ENCODE data around the gene N4BP3. TPM values are rescaled to one million over a fixed set of nuclear protein-coding genes. Genes with fewer than 3 reads are reported as not detected.

N4BP3 gene
- total RNA-seq, 5 donors from 2014 or later (not counting 1 experiment from before 2014, with no cell fraction given): 4.0 to 8.1 (median 6.9) TPM

- ATAC-seq (replicated peaks in 1 of 4) (no peak), DNase-seq (no peak)
- Histone ChIP-seq H3K9me3 (no peaks in the 10 kb centered on the region), H3K36me3 (ENCODE audit: control insufficient read depth in 2 of 2, extremely low read depth in 1 of 2, insufficient read depth in 1 of 2, low read length in 1 of 2) (no peaks in the 10 kb centered on the region), H3K27me3 (replicated peaks in 1 of 2; ENCODE audit: control insufficient read depth in 2 of 2, extremely low read depth in 1 of 2, insufficient read depth in 2 of 2, low read length in 1 of 2) (peaks cover 0 to 31% of the 10 kb centered on the region in 2 experiments), H3K4me3 (ENCODE audit: control insufficient read depth in 1 of 2, extremely low read depth in 1 of 2, low read length in 1 of 2) (no peak overlapping the region), H3K27ac (ENCODE audit: low read length) (no peak overlapping the region), H3K4me1 (ENCODE audit: control insufficient read depth in 1 of 2, extremely low read depth in 1 of 2, insufficient read depth in 2 of 2, low read length in 2 of 2) (peaks cover 0 to 8% of the 10 kb centered on the region in 2 experiments)
- H3K4me3 Mint-ChIP-seq: no peak overlapping the region
- POLR2A ChIA-PET: no interaction called here
- CTCF ChIA-PET: no interaction called here
- peaks cover 10 to 26% of the 10 kb centered on the region in 2 donors for H3K27me3 Mint-ChIP-seq
- 75% methylated on average over 38 of the region's 38 CpGs for WGBS (ENCODE audit: insufficient coverage)
- peaks cover 6 to 13% (median 9%) of the 10 kb centered on the region in 3 donors for H3K4me1 Mint-ChIP-seq
- no peaks in the 10 kb centered on the region for H3K36me3 Mint-ChIP-seq
- H3K27ac Mint-ChIP-seq: no peak overlapping the region
- no peaks in the 10 kb centered on the region for H3K9me3 Mint-ChIP-seq
Observed at GRCh38 chr5:178165581-178165980, 52.2 kb downstream of the N4BP3 start.

- H3K4me3 ChIP-seq (ENCODE audit: control insufficient read depth in 1 of 2, extremely low read depth in 1 of 2, low read length in 1 of 2): no peak overlapping the region
- peaks cover 0 to 5% of the 10 kb centered on the region in 2 experiments for H3K27me3 ChIP-seq (replicated peaks in 1 of 2; ENCODE audit: control insufficient read depth in 2 of 2, extremely low read depth in 1 of 2, insufficient read depth in 2 of 2, low read length in 1 of 2)
- H3K36me3 Mint-ChIP-seq: no peaks in the 10 kb centered on the region
- H3K27me3 Mint-ChIP-seq: no peaks in the 10 kb centered on the region
- no peaks in the 10 kb centered on the region for H3K4me1 ChIP-seq (ENCODE audit: control insufficient read depth in 1 of 2, extremely low read depth in 1 of 2, insufficient read depth in 2 of 2, low read length in 2 of 2)
- no peak for DNase-seq
- H3K9me3 ChIP-seq: no peaks in the 10 kb centered on the region
- H3K9me3 Mint-ChIP-seq: no peaks in the 10 kb centered on the region
- 100% methylated on average over 1 of the region's 2 CpGs for WGBS (ENCODE audit: insufficient coverage)
- H3K4me1 Mint-ChIP-seq: no peaks in the 10 kb centered on the region
- H3K27ac Mint-ChIP-seq: no peak overlapping the region
- H3K4me3 Mint-ChIP-seq: no peak overlapping the region
- POLR2A ChIA-PET: no interaction called here
- ATAC-seq (replicated peaks in 1 of 4): no peak
- no peaks in the 10 kb centered on the region for H3K36me3 ChIP-seq (ENCODE audit: control insufficient read depth in 2 of 2, extremely low read depth in 1 of 2, insufficient read depth in 1 of 2, low read length in 1 of 2)
- CTCF ChIA-PET: no interaction called here
- H3K27ac ChIP-seq (ENCODE audit: low read length): no peak overlapping the region
Observed at GRCh38 chr5:178170455-178170854, 57.1 kb downstream of the N4BP3 start.

DNA sequence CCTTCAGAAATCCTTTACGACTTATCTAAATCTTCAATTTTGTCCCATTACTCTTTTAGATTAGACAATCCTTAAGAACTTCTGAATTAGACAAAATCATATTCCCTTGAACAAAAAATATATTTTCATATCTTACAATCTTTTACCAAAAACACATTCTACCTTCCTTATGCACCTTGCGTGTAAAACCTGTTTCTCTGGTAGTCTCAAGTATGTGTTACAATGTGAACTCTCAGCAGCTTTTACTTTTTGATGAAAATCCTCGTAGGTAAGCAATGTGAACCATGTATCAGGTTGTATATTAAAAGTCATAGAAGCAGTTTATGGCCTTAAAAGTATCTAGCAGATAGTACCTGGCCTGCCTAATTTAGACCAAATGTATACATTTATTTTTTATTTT, 61.1 kb downstream of the N4BP3 start:
- no peak overlapping the region for H3K4me3 ChIP-seq (ENCODE audit: control insufficient read depth in 1 of 2, extremely low read depth in 1 of 2, low read length in 1 of 2)
- H3K9me3 ChIP-seq: no peaks in the 10 kb centered on the region
- no peak overlapping the region for H3K27ac ChIP-seq (ENCODE audit: low read length)
- Mint-ChIP-seq H3K27me3 (peaks cover 5 to 6% of the 10 kb centered on the region in 2 donors), H3K9me3 (no peaks in the 10 kb centered on the region), H3K4me3 (no peak overlapping the region), H3K4me1 (no peaks in the 10 kb centered on the region), H3K36me3 (no peaks in the 10 kb centered on the region), H3K27ac (no peak overlapping the region)
- POLR2A ChIA-PET: no interaction called here
- CTCF ChIA-PET: interaction anchor here in 1 of 2 donors (0.7 kb wide), 1 partner anchor 11 kb away, joined by 3 read pairs; no protein-coding TSS in a partner anchor
- no peak for ATAC-seq (replicated peaks in 1 of 4)
- 100% methylated on average over 1 of the region's 3 CpGs for WGBS (ENCODE audit: insufficient coverage)
- H3K27me3 ChIP-seq (replicated peaks in 1 of 2; ENCODE audit: control insufficient read depth in 2 of 2, extremely low read depth in 1 of 2, insufficient read depth in 2 of 2, low read length in 1 of 2): no peaks in the 10 kb centered on the region
- H3K4me1 ChIP-seq (ENCODE audit: control insufficient read depth in 1 of 2, extremely low read depth in 1 of 2, insufficient read depth in 2 of 2, low read length in 2 of 2): no peaks in the 10 kb centered on the region
- DNase-seq: no peak
- H3K36me3 ChIP-seq (ENCODE audit: control insufficient read depth in 2 of 2, extremely low read depth in 1 of 2, insufficient read depth in 1 of 2, low read length in 1 of 2): no peaks in the 10 kb centered on the region

Other genes with a start within 250 kb of the N4BP3 start
- not detected for gene PROP1, start 117.3 kb upstream of the N4BP3 start, total RNA-seq
- 10 to 100 TPM; 22.4 to 40.9 (median 34.7) TPM for gene RMND5B, start 17.5 kb downstream of the N4BP3 start, total RNA-seq
- 10 to 100 TPM; 61.2 to 95.6 (median 91.2) TPM for gene NHP2, start 40.4 kb downstream of the N4BP3 start, total RNA-seq
- gene GMCL2, start 73.8 kb downstream of the N4BP3 start, total RNA-seq: not detected
- 10 to 100 TPM; 78.8 to 89.2 (median 85.1) TPM for gene HNRNPAB, start 91.0 kb downstream of the N4BP3 start, total RNA-seq
- gene PHYKPL, start 119.3 kb downstream of the N4BP3 start, total RNA-seq: 100 to 1,000 TPM; 135 to 208 (median 193) TPM

All from T-cell (primary cell).